HepG2 (cell line): ENCODE measurements around the gene CSF1R. TPM values are rescaled to one million over a fixed set of nuclear protein-coding genes. Genes with fewer than 3 reads are reported as not detected.

ENCODE experiments used
- ATAC-seq: fragments of 200-7000 bp; cut with Tn5 transposase; 3 replicates; pipeline ENCODE4 v1.9.1; 2020; ENCODE audit warnings: mild to moderate bottlenecking, moderate library complexity
- BruUV-seq: library from RNA; stranded (reverse); fragments of 400-500 nt; replicated peaks from 2 replicates; lab custom pipeline; 2021; lab: Mats Ljungman, UMichigan
- CTCF ChIA-PET: fragments of 300-600 bp; formaldehyde crosslinking; extraction: SDS; loops from one replicate; lab custom pipeline; 2021; ENCODE audit warnings: low total read pairs, inconsistent platforms, low intra/inter-chr PET ratio; lab: Yijun Ruan, JAX
- POLR2A ChIA-PET: fragments of 350-600 bp; sonication (Branson Sonifier 250); formaldehyde crosslinking; loops from one replicate; lab custom pipeline; 2020; ENCODE audit warnings: antibody characterized with exemption, inconsistent platforms; lab: Yijun Ruan, JAX
- DNase-seq: peaks from one replicate; pipeline ENCODE4 v3.0.0-alpha.2; 2015; ENCODE audit warnings: low spot score
- FAIRE-seq: peaks from 3 replicates; lab custom pipeline; 2011; peaks lifted over from hg19 to GRCh38; lab: Jason Lieb, UNC
- H2AFZ ChIP-seq: one replicate; pipeline ENCODE4 v1.6.1; 2011; ENCODE audit warnings: low read length, inconsistent platforms
- H3K27ac ChIP-seq: fragments of 300-600 bp; 3 replicates; pipeline ENCODE4 v1.8.0; 2011; ENCODE audit warnings: mixed run types, mild to moderate bottlenecking, mixed read lengths, low read length, inconsistent platforms; ENCODE audit not compliant: insufficient read depth; ENCODE audit errors: extremely low read length
- H3K27me3 ChIP-seq, 2 experiments: fragments of 200-600 bp in 1 of 2; 2 replicates in 1 of 2; 3 replicates in 1 of 2; pipeline versions ENCODE4 v1.6.0 to v1.8.0; 2011; ENCODE audit warnings: low read length in 2 of 2, mild to moderate bottlenecking in 2 of 2, moderate library complexity in 2 of 2, inconsistent platforms in 1 of 2; ENCODE audit not compliant: insufficient read depth in 2 of 2, control insufficient read depth in 1 of 2
- H3K36me3 ChIP-seq, 2 experiments: fragments of 200-600 bp in 1 of 2; replicated peaks in 1 of 2; 2 replicates in 1 of 2; 3 replicates in 1 of 2; pipeline versions ENCODE4 v1.5.1 to v1.8.0; 2011; ENCODE audit warnings: low read length in 2 of 2, inconsistent platforms in 1 of 2; ENCODE audit not compliant: insufficient read depth in 2 of 2, control insufficient read depth in 1 of 2
- H3K4me1 ChIP-seq: 2 replicates; pipeline ENCODE4 v1.5.1; 2012; ENCODE audit warnings: low read length, inconsistent platforms; ENCODE audit not compliant: insufficient read depth
- H3K4me2 ChIP-seq: 2 replicates; pipeline ENCODE4 v1.6.0; 2011; ENCODE audit warnings: low read depth, low read length, inconsistent platforms
- H3K4me3 ChIP-seq, 3 experiments: fragments of 200-600 bp in 1 of 3; sonication (generic), shearing (Covaris generic) in 1 of 3; replicated peaks in 1 of 3; 2 replicates each; pipeline ENCODE4 v1.5.1; 2011 to 2016; ENCODE audit warnings: low read length in 3 of 3, inconsistent platforms in 2 of 3, low read depth in 2 of 3, mild to moderate bottlenecking in 2 of 3, control low read depth in 1 of 3, mixed read lengths in 1 of 3; ENCODE audit not compliant: insufficient read depth in 1 of 3
- H3K79me2 ChIP-seq: one replicate; pipeline ENCODE4 v1.6.1; 2011; ENCODE audit warnings: low read length, inconsistent platforms; ENCODE audit not compliant: insufficient read depth
- H3K9ac ChIP-seq: 2 replicates; pipeline ENCODE4 v1.6.0; 2011; ENCODE audit warnings: mild to moderate bottlenecking, low read depth, low read length, inconsistent platforms; ENCODE audit not compliant: insufficient read depth
- H3K9me3 ChIP-seq: 2 replicates; pipeline ENCODE4 v1.5.1; 2012; ENCODE audit warnings: mild to moderate bottlenecking, low read length
- H4K20me1 ChIP-seq: 2 replicates; pipeline ENCODE4 v1.6.0; 2011; ENCODE audit warnings: inconsistent platforms, mild to moderate bottlenecking, low read length, moderate library complexity; ENCODE audit not compliant: insufficient read depth
- GATAD2A ChIP-seq: IDR thresholded peaks from 2 replicates; pipeline ENCODE4 v1.6.1; 2016
- GFI1 ChIP-seq: sonication (generic); formaldehyde crosslinking; IDR thresholded peaks from 2 replicates; pipeline ENCODE4 v1.5.0; 2020; ENCODE audit warnings: missing genetic modification reagents, mild to moderate bottlenecking, borderline replicate concordance
- HES4 ChIP-seq: sonication (generic); formaldehyde crosslinking; IDR thresholded peaks from 2 replicates; pipeline ENCODE4 v1.9.0; 2021; ENCODE audit warnings: mild to moderate bottlenecking, missing genetic modification reagents, borderline replicate concordance
- PCBP1 ChIP-seq: fragments of 200-400 bp; formaldehyde crosslinking; IDR thresholded peaks from 2 replicates; pipeline ENCODE4 v1.6.1; 2017; ENCODE audit warnings: mild to moderate bottlenecking, low read depth, low read length, borderline replicate concordance
- POLR2AphosphoS5 ChIP-seq: IDR thresholded peaks from 2 replicates; pipeline ENCODE4 v1.6.1; 2012; ENCODE audit warnings: low read depth, low read length
- RBFOX2 ChIP-seq: fragments of 200-400 bp; formaldehyde crosslinking; IDR thresholded peaks from 2 replicates; pipeline ENCODE4 v1.6.1; 2017; ENCODE audit warnings: low read depth, mild to moderate bottlenecking, low read length
- TARDBP ChIP-seq: sonication (generic); formaldehyde crosslinking; IDR thresholded peaks from 2 replicates; pipeline ENCODE4 v1.8.0; 2022; ENCODE audit warnings: mild to moderate bottlenecking, missing genetic modification reagents
- TBP ChIP-seq: sonication (generic); formaldehyde crosslinking; IDR thresholded peaks from 2 replicates; pipeline ENCODE4 v1.5.0; 2020; ENCODE audit warnings: missing genetic modification reagents
- ZNF143 ChIP-seq: sonication (generic); formaldehyde crosslinking; IDR thresholded peaks from 2 replicates; pipeline ENCODE4 v1.4.0; 2020; ENCODE audit warnings: missing genetic modification reagents
- ZNF543 ChIP-seq: sonication (generic); formaldehyde crosslinking; IDR thresholded peaks from 2 replicates; pipeline ENCODE4 v1.4.0; 2020; ENCODE audit warnings: mild to moderate bottlenecking, missing genetic modification reagents
- ZNF629 ChIP-seq: sonication (generic); formaldehyde crosslinking; conservative IDR thresholded peaks from 2 replicates; pipeline ENCODE4 v1.5.0; 2020; ENCODE audit warnings: missing genetic modification reagents
- ZNF775 ChIP-seq: sonication (generic); formaldehyde crosslinking; IDR thresholded peaks from 2 replicates; pipeline ENCODE4 v1.4.0; 2020; ENCODE audit warnings: missing genetic modification reagents, mild to moderate bottlenecking, moderate library complexity, borderline replicate concordance
- ZNF839 ChIP-seq: sonication (generic); formaldehyde crosslinking; IDR thresholded peaks from 2 replicates; pipeline ENCODE4 v1.4.0; 2020; ENCODE audit warnings: missing genetic modification reagents, mild to moderate bottlenecking, borderline replicate concordance
- WGBS: methylation state at CpG from one replicate; pipeline ENCODE4 v1.1.6; 2017; ENCODE audit warnings: low lambda C conversion rate; 5-methylcytosine and 5-hydroxymethylcytosine counted together
- in situ Hi-C: cut with HindIII; loops from 2 replicates; pipeline ENCODE4 v1.10.0; 2017; ENCODE audit warnings: low pct_unique_long_range_greater_than_20kb; ENCODE audit not compliant: extremely low pct_ligation_motif_present
- intact Hi-C: fragments of 100-400 bp; cut with micrococcal nuclease; formaldehyde crosslinking; loops from one replicate; pipeline ENCODE4 v1.10.0; 2022; ENCODE audit not compliant: unreplicated experiment
- polyA plus RNA-seq, 8 experiments: library from polyadenylated mRNA; depleted of rRNA in 3 of 8; stranded (reverse) in 7 of 8; unstranded in 1 of 8; fragments of >200 nt; fragmentation: Illumina TruSeq in 4 of 8; extraction: Trizol in 4 of 8; gene quantifications; 2 replicates each; pipeline versions ENCODE4 v1.2.1 to v1.2.3, GENCODE V29; 2011 to 2016; ENCODE audit warnings: low read depth in 4 of 8, missing spikeins in 1 of 8, mixed read lengths in 1 of 8; ENCODE audit not compliant: insufficient read depth in 1 of 8
- total RNA-seq, 5 experiments: library from RNA; depleted of rRNA; stranded (reverse); fragments of >200 nt; fragmentation: Illumina TruSeq; extraction: Trizol; gene quantifications; 2 replicates each; pipeline ENCODE4 v1.2.3, GENCODE V29; 2016; ENCODE audit warnings: low read depth in 1 of 5
- TF ChIP-seq, protein P1 (sequence below): sonication (generic); formaldehyde crosslinking; IDR thresholded peaks from 2 replicates; pipeline ENCODE4 v1.5.1; 2020; ENCODE audit warnings: mild to moderate bottlenecking, moderate library complexity, missing genetic modification reagents
- TF ChIP-seq, protein P2 (sequence below): sonication (generic); formaldehyde crosslinking; IDR thresholded peaks from 2 replicates; pipeline ENCODE4 v1.5.0; 2020; ENCODE audit warnings: mild to moderate bottlenecking, missing genetic modification reagents, borderline replicate concordance
- TF ChIP-seq, protein P3 (sequence below): IDR thresholded peaks from 2 replicates; pipeline ENCODE4 v1.6.1; 2016; ENCODE audit warnings: low read depth, control low read depth
- TF ChIP-seq, protein P4 (sequence below): sonication (generic); formaldehyde crosslinking; conservative IDR thresholded peaks from 2 replicates; pipeline ENCODE4 v1.4.0; 2020; ENCODE audit warnings: missing genetic modification reagents

CSF1R gene
- total and polyA plus RNA-seq, 2 of the 13 experiments (the other 11 are each of a cell fraction or from before 2014, with no cell fraction given): 0.01 TPM; not detected in 1

GRCh38 chr5:150044712-150045111 lies 41.6 kb downstream of the CSF1R start:
- ATAC-seq (no peak), FAIRE-seq (no peak), DNase-seq (no peak)
- WGBS: 97% methylated on average over 7 of the region's 7 CpGs
- ChIA-PET POLR2A (no interaction called here), CTCF (no interaction called here)
- intact Hi-C loops (loop anchor here (1.0 to 2.0 kb wide), 2 partner anchors 44 to 174 kb away; partner anchors contain the start of genes HMGXB3 and TIGD6), in situ Hi-C loops (no loop called here)
- H3K27ac ChIP-seq: no peak overlapping the region
- H3K36me3 ChIP-seq: peaks cover 52 to 92% of the 10 kb centered on the region in 2 experiments
- no peaks in the 10 kb centered on the region for H3K9me3 ChIP-seq
- no peak overlapping the region for H3K9ac ChIP-seq
- no peaks in the 10 kb centered on the region for H3K4me1 ChIP-seq
- TF ChIP-seq ZNF629 (no peak), ZNF143 (CRISPR knock-in tag) (no peak), ZNF775 (CRISPR knock-in tag) (no peak), GFI1 (CRISPR knock-in tag) (no peak), ZNF543 (CRISPR knock-in tag) (no peak), ZNF839 (CRISPR knock-in tag) (no peak), GATAD2A (CRISPR knock-in tag) (no peak), RBFOX2 (no peak), TARDBP (CRISPR knock-in tag) (no peak), PCBP1 (no peak), HES4 (CRISPR knock-in tag) (no peak), POLR2AphosphoS5 (no peak), TBP (CRISPR knock-in tag) (no peak)
- TF ChIP-seq, protein P1, sequence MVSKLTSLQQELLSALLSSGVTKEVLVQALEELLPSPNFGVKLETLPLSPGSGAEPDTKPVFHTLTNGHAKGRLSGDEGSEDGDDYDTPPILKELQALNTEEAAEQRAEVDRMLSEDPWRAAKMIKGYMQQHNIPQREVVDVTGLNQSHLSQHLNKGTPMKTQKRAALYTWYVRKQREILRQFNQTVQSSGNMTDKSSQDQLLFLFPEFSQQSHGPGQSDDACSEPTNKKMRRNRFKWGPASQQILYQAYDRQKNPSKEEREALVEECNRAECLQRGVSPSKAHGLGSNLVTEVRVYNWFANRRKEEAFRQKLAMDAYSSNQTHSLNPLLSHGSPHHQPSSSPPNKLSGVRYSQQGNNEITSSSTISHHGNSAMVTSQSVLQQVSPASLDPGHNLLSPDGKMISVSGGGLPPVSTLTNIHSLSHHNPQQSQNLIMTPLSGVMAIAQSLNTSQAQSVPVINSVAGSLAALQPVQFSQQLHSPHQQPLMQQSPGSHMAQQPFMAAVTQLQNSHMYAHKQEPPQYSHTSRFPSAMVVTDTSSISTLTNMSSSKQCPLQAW: no peak
- TF ChIP-seq, protein P2, sequence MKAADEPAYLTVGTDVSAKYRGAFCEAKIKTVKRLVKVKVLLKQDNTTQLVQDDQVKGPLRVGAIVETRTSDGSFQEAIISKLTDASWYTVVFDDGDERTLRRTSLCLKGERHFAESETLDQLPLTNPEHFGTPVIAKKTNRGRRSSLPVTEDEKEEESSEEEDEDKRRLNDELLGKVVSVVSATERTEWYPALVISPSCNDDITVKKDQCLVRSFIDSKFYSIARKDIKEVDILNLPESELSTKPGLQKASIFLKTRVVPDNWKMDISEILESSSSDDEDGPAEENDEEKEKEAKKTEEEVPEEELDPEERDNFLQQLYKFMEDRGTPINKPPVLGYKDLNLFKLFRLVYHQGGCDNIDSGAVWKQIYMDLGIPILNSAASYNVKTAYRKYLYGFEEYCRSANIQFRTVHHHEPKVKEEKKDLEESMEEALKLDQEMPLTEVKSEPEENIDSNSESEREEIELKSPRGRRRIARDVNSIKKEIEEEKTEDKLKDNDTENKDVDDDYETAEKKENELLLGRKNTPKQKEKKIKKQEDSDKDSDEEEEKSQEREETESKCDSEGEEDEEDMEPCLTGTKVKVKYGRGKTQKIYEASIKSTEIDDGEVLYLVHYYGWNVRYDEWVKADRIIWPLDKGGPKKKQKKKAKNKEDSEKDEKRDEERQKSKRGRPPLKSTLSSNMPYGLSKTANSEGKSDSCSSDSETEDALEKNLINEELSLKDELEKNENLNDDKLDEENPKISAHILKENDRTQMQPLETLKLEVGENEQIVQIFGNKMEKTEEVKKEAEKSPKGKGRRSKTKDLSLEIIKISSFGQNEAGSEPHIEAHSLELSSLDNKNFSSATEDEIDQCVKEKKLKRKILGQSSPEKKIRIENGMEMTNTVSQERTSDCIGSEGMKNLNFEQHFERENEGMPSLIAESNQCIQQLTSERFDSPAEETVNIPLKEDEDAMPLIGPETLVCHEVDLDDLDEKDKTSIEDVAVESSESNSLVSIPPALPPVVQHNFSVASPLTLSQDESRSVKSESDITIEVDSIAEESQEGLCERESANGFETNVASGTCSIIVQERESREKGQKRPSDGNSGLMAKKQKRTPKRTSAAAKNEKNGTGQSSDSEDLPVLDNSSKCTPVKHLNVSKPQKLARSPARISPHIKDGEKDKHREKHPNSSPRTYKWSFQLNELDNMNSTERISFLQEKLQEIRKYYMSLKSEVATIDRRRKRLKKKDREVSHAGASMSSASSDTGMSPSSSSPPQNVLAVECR (CRISPR knock-in tag): no peak
- TF ChIP-seq, protein P3, sequence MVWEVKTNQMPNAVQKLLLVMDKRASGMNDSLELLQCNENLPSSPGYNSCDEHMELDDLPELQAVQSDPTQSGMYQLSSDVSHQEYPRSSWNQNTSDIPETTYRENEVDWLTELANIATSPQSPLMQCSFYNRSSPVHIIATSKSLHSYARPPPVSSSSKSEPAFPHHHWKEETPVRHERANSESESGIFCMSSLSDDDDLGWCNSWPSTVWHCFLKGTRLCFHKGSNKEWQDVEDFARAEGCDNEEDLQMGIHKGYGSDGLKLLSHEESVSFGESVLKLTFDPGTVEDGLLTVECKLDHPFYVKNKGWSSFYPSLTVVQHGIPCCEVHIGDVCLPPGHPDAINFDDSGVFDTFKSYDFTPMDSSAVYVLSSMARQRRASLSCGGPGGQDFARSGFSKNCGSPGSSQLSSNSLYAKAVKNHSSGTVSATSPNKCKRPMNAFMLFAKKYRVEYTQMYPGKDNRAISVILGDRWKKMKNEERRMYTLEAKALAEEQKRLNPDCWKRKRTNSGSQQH: no peak
- TF ChIP-seq, protein P4, sequence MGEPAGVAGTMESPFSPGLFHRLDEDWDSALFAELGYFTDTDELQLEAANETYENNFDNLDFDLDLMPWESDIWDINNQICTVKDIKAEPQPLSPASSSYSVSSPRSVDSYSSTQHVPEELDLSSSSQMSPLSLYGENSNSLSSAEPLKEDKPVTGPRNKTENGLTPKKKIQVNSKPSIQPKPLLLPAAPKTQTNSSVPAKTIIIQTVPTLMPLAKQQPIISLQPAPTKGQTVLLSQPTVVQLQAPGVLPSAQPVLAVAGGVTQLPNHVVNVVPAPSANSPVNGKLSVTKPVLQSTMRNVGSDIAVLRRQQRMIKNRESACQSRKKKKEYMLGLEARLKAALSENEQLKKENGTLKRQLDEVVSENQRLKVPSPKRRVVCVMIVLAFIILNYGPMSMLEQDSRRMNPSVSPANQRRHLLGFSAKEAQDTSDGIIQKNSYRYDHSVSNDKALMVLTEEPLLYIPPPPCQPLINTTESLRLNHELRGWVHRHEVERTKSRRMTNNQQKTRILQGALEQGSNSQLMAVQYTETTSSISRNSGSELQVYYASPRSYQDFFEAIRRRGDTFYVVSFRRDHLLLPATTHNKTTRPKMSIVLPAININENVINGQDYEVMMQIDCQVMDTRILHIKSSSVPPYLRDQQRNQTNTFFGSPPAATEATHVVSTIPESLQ (CRISPR knock-in tag): no peak
- H3K27me3 ChIP-seq: no peaks in the 10 kb centered on the region
- no peaks in the 10 kb centered on the region for H4K20me1 ChIP-seq
- H3K4me2 ChIP-seq: no peak overlapping the region
- no peak overlapping the region for H2AFZ ChIP-seq
- BruUV-seq: no TSS peak
- no peak overlapping the region for H3K4me3 ChIP-seq
- H3K79me2 ChIP-seq: no peaks in the 10 kb centered on the region
